ENCODE measurements around the gene JTB.
"Not testable (repeated sequence)": the region's sequence is repeated elsewhere in the genome, so short reads cannot be mapped to it uniquely, and the experiment has no call there.

JTB gene

DNA sequence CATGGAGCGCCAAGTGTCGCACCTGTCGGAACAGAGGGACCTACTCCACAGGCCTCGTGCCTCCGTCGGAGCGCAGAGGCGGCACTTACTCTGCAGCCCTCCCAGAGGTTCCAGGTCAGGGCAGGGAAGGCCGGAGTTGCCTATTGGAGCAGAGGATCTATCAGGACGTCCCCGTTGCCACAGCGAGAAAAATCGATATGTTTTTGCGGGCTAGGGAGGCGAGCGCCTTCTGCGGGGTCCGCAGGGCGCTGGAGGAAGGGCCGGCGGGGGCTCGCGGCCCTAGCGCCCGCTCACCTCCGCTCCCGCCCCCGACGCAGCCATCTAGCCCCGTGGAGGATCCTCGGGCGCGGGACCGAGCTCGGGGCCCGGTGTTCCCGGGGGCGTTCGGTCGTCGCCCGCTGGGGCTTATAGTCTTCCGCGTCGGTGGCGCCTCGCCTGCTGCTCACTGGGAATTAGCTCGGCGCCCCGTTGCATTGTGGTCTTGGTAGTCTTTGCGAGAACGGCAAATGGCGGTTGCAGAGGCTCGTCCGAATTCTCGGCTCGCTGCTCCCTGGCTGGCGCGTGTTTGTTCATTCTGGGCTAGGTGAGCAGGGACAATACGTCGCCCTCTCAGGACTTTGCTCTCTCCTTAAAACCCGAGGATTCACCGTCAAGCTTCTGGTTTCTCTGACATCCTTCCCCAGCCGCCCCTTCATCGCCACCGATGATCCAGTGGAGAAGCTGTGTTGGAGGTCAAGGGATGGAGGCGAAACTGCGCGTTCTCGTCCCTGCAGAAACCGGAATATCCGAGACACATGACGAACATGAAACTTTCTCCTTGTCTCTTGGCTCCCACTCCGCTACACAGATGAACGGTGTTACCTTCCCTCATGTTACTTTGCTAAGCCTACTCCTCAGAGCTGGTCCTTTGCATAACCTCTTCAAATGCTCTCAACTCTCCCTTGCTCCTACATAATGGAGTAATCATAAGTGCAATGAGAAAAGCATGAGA is at the start of gene JTB:
Gene JTB (minus strand): TSS at position 425 of the 991 bp plus-strand sequence. CDS start 422 bp downstream, at position 3.
- peak; percentile 79 to 88 for DNase-seq

- no peak for DNase-seq
Measured at GRCh38 chr1:154019940-154020339, 42.5 kb upstream of the JTB start.

DNA sequence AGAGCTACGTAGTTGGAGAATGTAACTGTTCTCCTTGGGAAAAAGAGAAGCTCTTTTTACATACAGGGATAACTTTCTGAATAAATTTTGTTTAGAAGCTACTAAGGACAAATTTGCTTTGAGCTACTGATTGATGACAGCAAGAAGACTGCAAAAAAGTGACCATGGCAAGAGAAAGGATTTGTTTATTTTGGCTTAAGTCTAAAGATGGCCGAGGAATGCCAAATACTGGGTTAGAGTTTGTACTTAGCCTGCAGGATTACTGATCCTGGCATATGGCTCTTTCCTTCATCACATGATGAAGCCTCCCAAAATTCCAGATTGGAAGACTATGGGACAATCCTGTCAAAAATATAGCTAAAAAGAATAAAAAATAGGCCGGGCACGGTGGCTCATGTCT is 41.8 kb upstream of the JTB start:
- DNase-seq = no peak

GRCh38 chr1:154014154-154014907 is 36.9 kb upstream of the JTB start:
- no peak for DNase-seq

DNA sequence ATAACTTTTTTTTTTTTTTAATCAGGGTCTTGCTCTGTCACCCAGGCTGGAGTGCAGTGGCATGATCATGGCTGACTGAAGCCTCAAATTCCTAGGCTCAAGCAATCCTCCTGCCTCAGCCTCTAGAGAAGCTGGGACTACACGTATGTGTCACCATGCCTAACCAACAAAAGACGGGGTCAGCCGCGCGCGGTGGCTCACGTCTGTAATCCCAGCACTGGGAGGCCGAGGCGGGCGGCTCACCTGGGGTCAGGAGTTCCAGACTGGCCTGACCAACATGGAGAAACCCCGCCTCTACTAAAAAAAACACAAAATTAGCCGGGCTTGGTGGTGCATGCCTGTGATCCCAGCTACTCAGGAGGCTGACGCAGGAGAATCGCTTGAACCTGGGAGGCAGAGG is 35.1 kb upstream of the JTB start:
- DNase-seq = not testable (repeated sequence)

- no peak for DNase-seq
Measured at GRCh38 chr1:154012129-154012528, 34.7 kb upstream of the JTB start.

- no peak for DNase-seq
Measured at GRCh38 chr1:154006136-154006535, 28.7 kb upstream of the JTB start.

GRCh38 chr1:154000420-154000819 is 22.9 kb upstream of the JTB start:
- no peak for DNase-seq

DNA sequence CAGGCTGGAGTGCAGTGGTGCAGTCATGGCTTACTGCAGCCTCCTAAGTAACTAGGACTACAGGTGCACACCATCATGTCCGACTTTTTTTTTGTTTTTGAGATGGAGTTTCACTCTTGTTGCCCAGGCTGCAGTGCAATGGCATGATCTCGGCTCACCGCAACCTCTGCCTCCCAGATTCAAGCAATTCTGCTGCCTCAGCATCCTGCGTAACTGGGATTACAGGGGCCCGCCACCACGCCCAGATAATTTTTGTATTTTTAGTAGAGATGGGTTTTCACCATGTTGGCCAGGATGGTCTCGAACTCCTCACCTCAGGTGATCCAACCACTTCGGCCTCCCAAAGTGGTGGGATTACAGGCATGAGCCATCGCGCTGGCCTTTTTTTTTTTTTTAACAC is 19.4 kb upstream of the JTB start:
- not testable (repeated sequence) for DNase-seq

GRCh38 chr1:153995640-153996039 is 18.2 kb upstream of the JTB start:
- no peak for DNase-seq

DNA sequence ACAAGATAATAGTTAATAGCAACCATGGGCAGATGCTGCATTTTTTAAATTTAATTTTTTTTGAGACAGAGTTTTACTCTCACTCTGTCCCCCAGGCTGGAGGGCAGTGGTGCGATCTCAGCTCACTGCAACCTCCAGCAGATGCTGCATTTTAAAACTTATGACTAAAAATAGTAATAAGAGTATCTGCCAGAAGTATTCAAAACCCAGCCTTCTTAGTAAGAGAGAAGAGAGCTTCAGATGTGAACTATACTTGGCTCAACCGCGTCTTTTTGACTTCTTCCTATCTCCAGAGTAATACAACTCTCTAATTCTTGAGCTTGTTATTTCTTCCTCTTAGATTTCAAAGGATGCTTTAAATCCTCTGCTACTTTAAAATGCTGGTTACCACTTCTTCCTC is 17.7 kb upstream of the JTB start:
- DNase-seq = no peak

- no peak for DNase-seq
Measured at GRCh38 chr1:153991806-153992205, 14.3 kb upstream of the JTB start.

GRCh38 chr1:153991151-153991630 is 13.7 kb upstream of the JTB start:
- DNase-seq = no peak

DNA sequence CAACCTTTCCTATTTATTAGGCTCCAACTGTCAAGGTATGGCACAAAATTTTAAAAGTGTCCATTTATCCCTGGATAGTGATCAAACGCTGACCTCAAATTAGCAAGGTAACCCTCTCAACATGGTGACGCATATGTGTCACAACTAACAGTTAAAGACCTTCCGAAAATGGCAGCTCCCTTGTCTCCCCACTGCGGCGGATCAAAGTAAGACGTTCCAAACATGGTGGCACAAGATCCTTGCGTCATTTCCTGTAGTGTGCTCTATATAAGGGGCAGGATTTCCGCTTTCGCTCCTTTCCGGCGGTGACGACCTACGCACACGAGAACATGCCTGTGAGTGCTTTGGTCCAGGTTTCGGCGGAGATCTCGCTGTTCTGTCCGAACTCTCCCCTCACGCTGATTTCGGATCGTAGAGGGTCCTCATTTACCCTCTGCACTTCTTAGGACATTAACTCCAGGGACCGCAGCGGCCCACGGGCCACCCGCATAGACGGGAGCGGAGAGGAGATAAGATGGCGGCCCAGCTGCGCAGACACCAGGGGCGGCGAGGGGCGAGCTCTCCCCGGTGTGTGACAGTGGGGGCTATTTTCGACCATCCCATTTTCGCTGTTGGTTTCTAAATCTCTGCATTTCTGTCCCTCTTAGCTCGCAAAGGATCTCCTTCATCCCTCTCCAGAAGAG is 13.1 kb upstream of the JTB start, which contains the start of gene RPS27:
Gene RPS27 (plus strand): TSS at position 295 of the 683 bp plus-strand sequence. CDS start 35 bp downstream, at position 330.
- peak; percentile 96 to 97 for DNase-seq

DNA sequence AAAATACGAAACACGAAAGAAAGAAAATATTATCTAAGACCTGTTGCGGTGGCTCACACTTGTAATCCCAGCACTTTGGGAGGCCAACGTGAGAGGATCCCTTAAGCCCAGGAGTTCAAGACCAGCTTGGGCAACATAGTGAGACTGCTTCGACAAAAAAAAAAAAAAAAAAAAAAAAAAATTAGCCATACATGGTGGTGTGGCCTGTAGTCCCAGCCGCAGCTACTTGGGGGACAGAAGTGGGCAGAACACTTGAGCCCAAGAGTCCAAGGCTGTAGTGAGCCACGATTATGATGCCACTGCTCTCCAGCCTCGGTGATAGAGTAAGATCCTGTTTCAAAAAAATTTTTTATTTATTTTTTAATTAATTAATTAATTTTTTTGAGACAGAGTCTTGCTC is 10.1 kb upstream of the JTB start:
- DNase-seq = no peak

DNA sequence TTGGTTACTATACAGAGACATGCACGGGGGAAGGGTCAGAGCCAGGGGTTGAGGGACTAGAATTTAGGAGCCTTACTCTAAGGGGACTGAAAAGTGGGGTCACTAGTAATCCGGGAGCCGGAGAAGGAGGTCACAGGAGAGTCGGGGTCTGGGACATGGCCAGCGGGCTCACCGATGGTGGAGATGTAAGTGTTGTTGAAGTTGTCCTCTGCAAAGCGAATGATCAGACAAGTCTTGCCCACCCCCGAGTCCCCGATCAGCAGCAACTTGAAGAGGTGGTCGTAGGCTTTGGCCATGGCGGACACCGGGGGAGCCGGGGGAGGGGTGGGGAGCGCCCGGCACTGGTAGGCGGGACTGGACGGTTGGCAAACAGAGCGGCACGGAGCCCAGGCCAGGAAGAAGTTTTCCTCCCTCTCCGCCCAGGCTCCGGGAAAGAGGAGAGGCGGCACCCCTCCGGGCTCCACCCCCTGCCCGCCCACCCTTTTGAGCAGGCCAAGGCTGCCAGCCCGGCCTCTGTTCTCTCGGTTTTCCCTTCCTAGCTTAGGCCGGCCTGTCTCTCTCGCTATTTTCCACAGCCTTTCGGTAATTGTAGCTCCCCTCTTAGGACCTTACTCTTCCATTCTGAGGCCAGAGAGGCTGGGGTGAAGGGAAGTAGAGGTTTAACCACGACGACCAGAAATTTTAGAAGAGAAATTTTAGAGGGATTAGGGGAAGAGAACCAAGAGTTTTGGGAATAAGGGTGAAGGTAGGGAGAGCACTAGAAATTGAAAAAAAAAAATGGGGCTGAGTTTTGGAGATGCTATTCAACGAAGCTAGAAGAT is 8.7 kb upstream of the JTB start, which contains the start of gene RAB13:
Gene RAB13 (minus strand): TSS at position 399 of the 821 bp plus-strand sequence. CDS start 103 bp downstream, at position 296.
- DNase-seq = no peak

GRCh38 chr1:153985341-153985912 is 8.0 kb upstream of the JTB start:
- DNase-seq = peak in 1 of 2 donors; percentile 34

GRCh38 chr1:153984123-153984894 is 6.8 kb upstream of the JTB start:
- DNase-seq = no peak

DNA sequence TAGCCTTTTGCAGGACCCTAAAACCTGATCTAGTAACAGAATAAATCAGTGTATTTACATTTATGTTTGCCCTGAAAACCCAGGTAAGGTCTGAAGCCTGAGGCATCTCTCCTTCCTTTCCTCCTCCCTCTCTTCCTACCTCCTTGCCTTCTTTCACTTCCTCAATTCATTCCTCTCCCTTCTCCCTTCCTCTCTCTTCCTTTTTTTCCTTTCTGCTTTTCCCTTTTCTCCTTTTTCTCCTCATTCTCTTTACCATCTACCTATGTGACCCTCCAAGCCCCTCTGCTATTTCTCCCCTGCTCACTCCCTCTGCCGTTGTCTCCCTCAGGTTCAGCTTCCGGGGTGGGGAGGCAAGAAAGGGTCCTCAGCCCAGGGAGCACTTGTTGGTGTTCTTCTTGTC is 4.3 kb upstream of the JTB start:
- not testable (repeated sequence) for DNase-seq

DNA sequence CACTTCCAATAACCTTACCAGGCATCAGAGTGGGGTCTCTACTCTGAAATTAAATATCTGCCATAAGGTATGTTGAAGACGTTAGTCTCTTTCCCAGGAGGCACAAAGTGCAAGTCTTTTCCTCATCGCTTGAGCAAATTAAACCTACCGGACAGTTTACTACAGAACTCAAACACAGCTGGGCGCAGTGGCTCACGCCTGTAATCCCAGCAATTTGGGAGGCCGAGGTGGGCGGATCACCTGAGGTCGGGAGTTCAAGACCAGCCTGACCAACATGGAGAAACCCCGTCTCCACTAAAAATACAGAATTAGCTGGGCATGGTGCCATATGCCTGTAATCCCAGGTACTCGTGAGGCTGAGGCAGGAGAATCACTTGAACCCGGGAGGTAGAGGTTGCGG is 1.6 kb upstream of the JTB start:
- DNase-seq = not testable (repeated sequence)
